ENCODE data around the gene COPS7A. TPM values are rescaled to one million over a fixed set of nuclear protein-coding genes. Genes with fewer than 3 reads are reported as not detected.

The COPS7A gene
- total and polyA plus RNA-seq, 9 of the 15 experiments (the other 6 are each of a cell fraction or from before 2014, with no cell fraction given), result 12.7 to 36.0 (median 24.3) TPM

DNA sequence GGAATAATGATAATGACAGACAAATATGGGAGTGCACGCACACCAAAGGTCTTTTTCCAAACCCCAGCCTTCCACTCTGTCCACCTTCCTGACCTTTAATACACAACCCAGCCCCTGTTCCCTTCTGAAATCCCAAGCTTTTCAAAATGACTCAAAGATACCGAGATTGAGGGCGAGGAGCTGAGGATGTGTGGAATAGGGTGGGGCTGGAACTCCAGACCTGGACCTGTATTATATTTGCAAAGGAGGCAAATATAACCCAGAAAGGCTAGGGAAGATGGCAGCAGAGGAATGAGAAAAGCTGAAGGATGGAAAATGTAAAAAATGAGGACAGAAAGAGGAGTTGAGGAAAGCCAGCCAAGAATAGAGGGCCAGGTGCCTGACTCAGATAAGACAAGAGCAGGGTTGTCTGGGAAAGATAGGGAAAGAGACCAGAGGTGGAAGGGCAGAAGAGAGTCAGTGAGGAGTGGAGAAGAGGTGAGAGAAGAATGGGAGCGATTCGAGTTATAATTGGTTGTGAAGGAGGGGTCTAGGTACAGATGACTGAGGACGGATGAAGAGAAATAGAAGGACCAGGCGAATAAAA, 41.3 kb downstream of the COPS7A start (continued):
- TF ChIP-seq, protein P1, sequence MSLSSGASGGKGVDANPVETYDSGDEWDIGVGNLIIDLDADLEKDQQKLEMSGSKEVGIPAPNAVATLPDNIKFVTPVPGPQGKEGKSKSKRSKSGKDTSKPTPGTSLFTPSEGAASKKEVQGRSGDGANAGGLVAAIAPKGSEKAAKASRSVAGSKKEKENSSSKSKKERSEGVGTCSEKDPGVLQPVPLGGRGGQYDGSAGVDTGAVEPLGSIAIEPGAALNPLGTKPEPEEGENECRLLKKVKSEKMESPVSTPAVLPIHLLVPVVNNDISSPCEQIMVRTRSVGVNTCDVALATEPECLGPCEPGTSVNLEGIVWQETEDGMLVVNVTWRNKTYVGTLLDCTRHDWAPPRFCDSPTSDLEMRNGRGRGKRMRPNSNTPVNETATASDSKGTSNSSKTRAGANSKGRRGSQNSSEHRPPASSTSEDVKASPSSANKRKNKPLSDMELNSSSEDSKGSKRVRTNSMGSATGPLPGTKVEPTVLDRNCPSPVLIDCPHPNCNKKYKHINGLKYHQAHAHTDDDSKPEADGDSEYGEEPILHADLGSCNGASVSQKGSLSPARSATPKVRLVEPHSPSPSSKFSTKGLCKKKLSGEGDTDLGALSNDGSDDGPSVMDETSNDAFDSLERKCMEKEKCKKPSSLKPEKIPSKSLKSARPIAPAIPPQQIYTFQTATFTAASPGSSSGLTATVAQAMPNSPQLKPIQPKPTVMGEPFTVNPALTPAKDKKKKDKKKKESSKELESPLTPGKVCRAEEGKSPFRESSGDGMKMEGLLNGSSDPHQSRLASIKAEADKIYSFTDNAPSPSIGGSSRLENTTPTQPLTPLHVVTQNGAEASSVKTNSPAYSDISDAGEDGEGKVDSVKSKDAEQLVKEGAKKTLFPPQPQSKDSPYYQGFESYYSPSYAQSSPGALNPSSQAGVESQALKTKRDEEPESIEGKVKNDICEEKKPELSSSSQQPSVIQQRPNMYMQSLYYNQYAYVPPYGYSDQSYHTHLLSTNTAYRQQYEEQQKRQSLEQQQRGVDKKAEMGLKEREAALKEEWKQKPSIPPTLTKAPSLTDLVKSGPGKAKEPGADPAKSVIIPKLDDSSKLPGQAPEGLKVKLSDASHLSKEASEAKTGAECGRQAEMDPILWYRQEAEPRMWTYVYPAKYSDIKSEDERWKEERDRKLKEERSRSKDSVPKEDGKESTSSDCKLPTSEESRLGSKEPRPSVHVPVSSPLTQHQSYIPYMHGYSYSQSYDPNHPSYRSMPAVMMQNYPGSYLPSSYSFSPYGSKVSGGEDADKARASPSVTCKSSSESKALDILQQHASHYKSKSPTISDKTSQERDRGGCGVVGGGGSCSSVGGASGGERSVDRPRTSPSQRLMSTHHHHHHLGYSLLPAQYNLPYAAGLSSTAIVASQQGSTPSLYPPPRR (CRISPR knock-in tag; IDR thresholded peaks at IDR 0.05; ENCODE audit: borderline replicate concordance), result no peak
- TF ChIP-seq FUS (optimal IDR thresholded peaks at IDR 0.05; ENCODE audit: low read depth, low read length) (no peak), ZNF445 (CRISPR knock-in tag; IDR thresholded peaks at IDR 0.05; ENCODE audit: low read depth) (no peak), MTA3 (IDR thresholded peaks at IDR 0.05; ENCODE audit: borderline replicate concordance) (no peak), GATAD2A (IDR thresholded peaks at IDR 0.05) (peak; percentile 88), PURB (CRISPR knock-in tag; IDR thresholded peaks at IDR 0.05; ENCODE audit: low read depth) (no peak), HNRNPUL1 (IDR thresholded peaks at IDR 0.05; ENCODE audit: low read length) (no peak), TFAM (CRISPR knock-in tag; conservative IDR thresholded peaks at IDR 0.05) (no peak), CCAR2 (IDR thresholded peaks at IDR 0.05; ENCODE audit: low read depth, low read length) (no peak), SIN3A (IDR thresholded peaks at IDR 0.05; ENCODE audit: borderline replicate concordance in 2 of 2, control insufficient read depth in 1 of 2, low read depth in 2 of 2, low read length in 2 of 2) (no peak), ZNF165 (CRISPR knock-in tag; IDR thresholded peaks at IDR 0.05; ENCODE audit: borderline replicate concordance) (no peak), FOXK1 (CRISPR knock-in tag; IDR thresholded peaks at IDR 0.05; ENCODE audit: borderline replicate concordance) (no peak), NR2C2 (CRISPR knock-in tag; IDR thresholded peaks at IDR 0.05) (no peak), NR2C2 (tag; IDR thresholded peaks at IDR 0.05) (peak; percentile 43; the same call in 1 of the 2 replicates), PHTF2 (CRISPR knock-in tag; IDR thresholded peaks at IDR 0.05) (no peak)
- TF ChIP-seq, protein P2, sequence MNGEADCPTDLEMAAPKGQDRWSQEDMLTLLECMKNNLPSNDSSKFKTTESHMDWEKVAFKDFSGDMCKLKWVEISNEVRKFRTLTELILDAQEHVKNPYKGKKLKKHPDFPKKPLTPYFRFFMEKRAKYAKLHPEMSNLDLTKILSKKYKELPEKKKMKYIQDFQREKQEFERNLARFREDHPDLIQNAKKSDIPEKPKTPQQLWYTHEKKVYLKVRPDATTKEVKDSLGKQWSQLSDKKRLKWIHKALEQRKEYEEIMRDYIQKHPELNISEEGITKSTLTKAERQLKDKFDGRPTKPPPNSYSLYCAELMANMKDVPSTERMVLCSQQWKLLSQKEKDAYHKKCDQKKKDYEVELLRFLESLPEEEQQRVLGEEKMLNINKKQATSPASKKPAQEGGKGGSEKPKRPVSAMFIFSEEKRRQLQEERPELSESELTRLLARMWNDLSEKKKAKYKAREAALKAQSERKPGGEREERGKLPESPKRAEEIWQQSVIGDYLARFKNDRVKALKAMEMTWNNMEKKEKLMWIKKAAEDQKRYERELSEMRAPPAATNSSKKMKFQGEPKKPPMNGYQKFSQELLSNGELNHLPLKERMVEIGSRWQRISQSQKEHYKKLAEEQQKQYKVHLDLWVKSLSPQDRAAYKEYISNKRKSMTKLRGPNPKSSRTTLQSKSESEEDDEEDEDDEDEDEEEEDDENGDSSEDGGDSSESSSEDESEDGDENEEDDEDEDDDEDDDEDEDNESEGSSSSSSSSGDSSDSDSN (IDR thresholded peaks at IDR 0.05; ENCODE audit: borderline replicate concordance in 1 of 2, low read depth in 2 of 2, low read length in 2 of 2), result no peak
- TF ChIP-seq, protein P3, sequence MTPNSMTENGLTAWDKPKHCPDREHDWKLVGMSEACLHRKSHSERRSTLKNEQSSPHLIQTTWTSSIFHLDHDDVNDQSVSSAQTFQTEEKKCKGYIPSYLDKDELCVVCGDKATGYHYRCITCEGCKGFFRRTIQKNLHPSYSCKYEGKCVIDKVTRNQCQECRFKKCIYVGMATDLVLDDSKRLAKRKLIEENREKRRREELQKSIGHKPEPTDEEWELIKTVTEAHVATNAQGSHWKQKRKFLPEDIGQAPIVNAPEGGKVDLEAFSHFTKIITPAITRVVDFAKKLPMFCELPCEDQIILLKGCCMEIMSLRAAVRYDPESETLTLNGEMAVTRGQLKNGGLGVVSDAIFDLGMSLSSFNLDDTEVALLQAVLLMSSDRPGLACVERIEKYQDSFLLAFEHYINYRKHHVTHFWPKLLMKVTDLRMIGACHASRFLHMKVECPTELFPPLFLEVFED (CRISPR knock-in tag; conservative IDR thresholded peaks at IDR 0.05), result peak; percentile 71
- TF ChIP-seq, protein P4, sequence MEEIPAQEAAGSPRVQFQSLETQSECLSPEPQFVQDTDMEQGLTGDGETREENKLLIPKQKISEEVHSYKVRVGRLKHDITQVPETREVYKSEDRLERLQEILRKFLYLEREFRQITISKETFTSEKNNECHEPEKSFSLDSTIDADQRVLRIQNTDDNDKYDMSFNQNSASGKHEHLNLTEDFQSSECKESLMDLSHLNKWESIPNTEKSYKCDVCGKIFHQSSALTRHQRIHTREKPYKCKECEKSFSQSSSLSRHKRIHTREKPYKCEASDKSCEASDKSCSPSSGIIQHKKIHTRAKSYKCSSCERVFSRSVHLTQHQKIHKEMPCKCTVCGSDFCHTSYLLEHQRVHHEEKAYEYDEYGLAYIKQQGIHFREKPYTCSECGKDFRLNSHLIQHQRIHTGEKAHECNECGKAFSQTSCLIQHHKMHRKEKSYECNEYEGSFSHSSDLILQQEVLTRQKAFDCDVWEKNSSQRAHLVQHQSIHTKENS (CRISPR knock-in tag; IDR thresholded peaks at IDR 0.05), result no peak

Data from K562 (cell line).